Gastroesophageal sphincter (tissue), 4 donors: ENCODE results near the gene SEMA3F. TPM values are rescaled to one million over a fixed set of nuclear protein-coding genes. Genes with fewer than 3 reads are reported as not detected.

Experiments used
- ATAC-seq: fragments of 150-250 bp; one replicate; pipeline ENCODE4 v1.9.1; 2016; ENCODE audit warnings: mild to moderate bottlenecking, moderate library complexity
- H3K27ac ChIP-seq, 4 donors: fragments of 200-600 bp; sonication (generic) in 3 of 4; 1 replicate in 3 of 4; 2 replicates in 1 of 4; pipeline ENCODE4 v1.5.1; 2016 to 2019
- H3K27me3 ChIP-seq: fragments of 200-600 bp; sonication (generic); one replicate; pipeline ENCODE4 v1.5.1; 2019
- H3K36me3 ChIP-seq, 2 donors: fragments of 200-600 bp; sonication (generic); one replicate each; pipeline ENCODE4 v1.5.1; 2019; ENCODE audit warnings: control low read depth in 1 of 2
- H3K4me1 ChIP-seq, 3 donors: fragments of 200-600 bp; sonication (generic); 1 replicate in 2 of 3; 2 replicates in 1 of 3; pipeline ENCODE4 v1.5.1; 2016 to 2019; ENCODE audit warnings: control low read depth in 2 of 3
- H3K4me3 ChIP-seq, 2 donors: fragments of 200-600 bp; sonication (generic); one replicate each; pipeline ENCODE4 v1.5.1; 2019; ENCODE audit warnings: mild to moderate bottlenecking in 1 of 2, moderate library complexity in 1 of 2
- H3K9me3 ChIP-seq, 3 donors: fragments of 200-600 bp; sonication (generic); one replicate each; pipeline ENCODE4 v1.5.1; 2017 to 2019; ENCODE audit warnings: control low read depth in 2 of 3
- EP300 ChIP-seq: sonication (generic); formaldehyde crosslinking; IDR thresholded peaks from one replicate; pipeline ENCODE4 v1.6.1; 2017; ENCODE audit warnings: antibody characterized with exemption, mild to moderate bottlenecking
- POLR2A ChIP-seq, 2 donors: fragments of 450-650 bp; IDR thresholded peaks; one replicate each; pipeline ENCODE4 v1.6.1; 2017; ENCODE audit warnings: antibody characterized with exemption in 2 of 2, mild to moderate bottlenecking in 2 of 2, moderate library complexity in 1 of 2
- POLR2AphosphoS5 ChIP-seq: sonication (generic); formaldehyde crosslinking; IDR thresholded peaks from one replicate; pipeline ENCODE4 v1.6.1; 2017; ENCODE audit warnings: antibody characterized with exemption
- WGBS, 2 donors: methylation state at CpG; one replicate each; pipeline ENCODE4 v1.1.5; 2018; ENCODE audit warnings: low coverage in 1 of 2; 5-methylcytosine and 5-hydroxymethylcytosine counted together
- total RNA-seq, 4 donors: library from RNA; depleted of rRNA; stranded (reverse); fragments of >200 nt; gene quantifications; one replicate each; pipeline ENCODE4 v1.1.0, GENCODE V29; 2016
- TF ChIP-seq, protein P1 (sequence below), 4 experiments: fragments of 200-600 bp in 2 of 4; fragments of 450-650 bp in 2 of 4; sonication (generic) in 1 of 4; IDR thresholded peaks; one replicate each; pipeline ENCODE4 v1.5.1; 2017 to 2019; ENCODE audit warnings: antibody characterized with exemption in 4 of 4, mild to moderate bottlenecking in 2 of 4, moderate library complexity in 2 of 4

The SEMA3F gene
- total RNA-seq, 4 donors from 2014 or later = 6.7 to 33.5 (median 16.3) TPM

DNA sequence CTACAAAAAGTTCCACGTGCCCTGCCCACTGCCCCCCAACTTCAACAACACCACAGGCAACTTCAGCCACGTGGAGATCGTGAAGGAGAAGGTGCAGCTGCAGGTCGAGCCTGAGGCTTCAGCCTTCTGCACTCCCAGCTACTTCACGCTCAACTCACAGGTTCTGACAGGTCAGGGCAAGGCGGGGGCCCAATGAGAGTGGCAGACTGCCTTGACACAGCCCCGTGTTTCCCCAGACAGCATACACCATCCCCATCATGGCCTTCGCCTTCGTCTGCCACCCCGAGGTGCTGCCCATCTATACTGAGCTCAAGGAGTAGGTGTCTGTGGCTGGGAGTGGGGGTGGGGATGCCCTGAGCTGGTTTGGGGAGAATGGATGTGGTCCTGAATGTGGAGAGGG, 62.6 kb downstream of the SEMA3F start:
- no peak overlapping the region for H3K4me3 ChIP-seq
- ATAC-seq = no peak
- no peaks in the 10 kb centered on the region for H3K4me1 ChIP-seq
- H3K9me3 ChIP-seq = no peaks in the 10 kb centered on the region
- peaks cover 19% of the 10 kb centered on the region for H3K27me3 ChIP-seq
- WGBS, 2 donors = no CpG with 5 or more reads among the region's 10 CpGs
- TF ChIP-seq, protein P1, sequence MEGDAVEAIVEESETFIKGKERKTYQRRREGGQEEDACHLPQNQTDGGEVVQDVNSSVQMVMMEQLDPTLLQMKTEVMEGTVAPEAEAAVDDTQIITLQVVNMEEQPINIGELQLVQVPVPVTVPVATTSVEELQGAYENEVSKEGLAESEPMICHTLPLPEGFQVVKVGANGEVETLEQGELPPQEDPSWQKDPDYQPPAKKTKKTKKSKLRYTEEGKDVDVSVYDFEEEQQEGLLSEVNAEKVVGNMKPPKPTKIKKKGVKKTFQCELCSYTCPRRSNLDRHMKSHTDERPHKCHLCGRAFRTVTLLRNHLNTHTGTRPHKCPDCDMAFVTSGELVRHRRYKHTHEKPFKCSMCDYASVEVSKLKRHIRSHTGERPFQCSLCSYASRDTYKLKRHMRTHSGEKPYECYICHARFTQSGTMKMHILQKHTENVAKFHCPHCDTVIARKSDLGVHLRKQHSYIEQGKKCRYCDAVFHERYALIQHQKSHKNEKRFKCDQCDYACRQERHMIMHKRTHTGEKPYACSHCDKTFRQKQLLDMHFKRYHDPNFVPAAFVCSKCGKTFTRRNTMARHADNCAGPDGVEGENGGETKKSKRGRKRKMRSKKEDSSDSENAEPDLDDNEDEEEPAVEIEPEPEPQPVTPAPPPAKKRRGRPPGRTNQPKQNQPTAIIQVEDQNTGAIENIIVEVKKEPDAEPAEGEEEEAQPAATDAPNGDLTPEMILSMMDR (IDR thresholded peaks at IDR 0.05) = no peak
- TF ChIP-seq EP300 (no peak), POLR2A (IDR thresholded peaks at IDR 0.05) (no peak), POLR2AphosphoS5 (no peak)
- H3K27ac ChIP-seq = no peak overlapping the region
- H3K36me3 ChIP-seq = no peaks in the 10 kb centered on the region

DNA sequence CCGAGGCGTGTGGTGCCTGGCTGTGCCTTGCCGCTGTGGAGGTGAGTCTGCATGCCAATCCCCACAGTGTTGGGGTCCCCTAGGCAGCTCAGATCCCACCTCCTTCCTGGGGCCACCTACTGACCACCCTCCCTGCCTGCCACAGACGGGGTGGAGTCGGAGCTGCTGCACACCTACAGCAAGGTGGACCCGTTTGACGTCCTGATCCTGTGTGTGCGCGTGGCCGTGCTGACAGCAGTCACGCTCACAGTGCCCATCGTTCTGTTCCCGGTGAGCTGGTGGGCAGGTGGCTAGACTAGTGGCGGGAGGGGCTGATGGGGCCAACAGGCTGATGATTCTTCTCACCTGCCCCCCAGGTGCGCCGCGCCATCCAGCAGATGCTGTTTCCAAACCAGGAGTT, 63.3 kb downstream of the SEMA3F start:
- Histone ChIP-seq H3K27ac (no peak overlapping the region), H3K9me3 (no peaks in the 10 kb centered on the region), H3K27me3 (peaks cover 26% of the 10 kb centered on the region), H3K36me3 (no peaks in the 10 kb centered on the region), H3K4me3 (no peak overlapping the region), H3K4me1 (no peaks in the 10 kb centered on the region)
- WGBS, 2 donors = 87 to 90% methylated on average over 2 of the region's 17 CpGs
- TF ChIP-seq, protein P1 (IDR thresholded peaks at IDR 0.05) = no peak
- TF ChIP-seq EP300 = no peak
- no peak for TF ChIP-seq POLR2AphosphoS5
- no peak for TF ChIP-seq POLR2A (IDR thresholded peaks at IDR 0.05)
- ATAC-seq = no peak

DNA sequence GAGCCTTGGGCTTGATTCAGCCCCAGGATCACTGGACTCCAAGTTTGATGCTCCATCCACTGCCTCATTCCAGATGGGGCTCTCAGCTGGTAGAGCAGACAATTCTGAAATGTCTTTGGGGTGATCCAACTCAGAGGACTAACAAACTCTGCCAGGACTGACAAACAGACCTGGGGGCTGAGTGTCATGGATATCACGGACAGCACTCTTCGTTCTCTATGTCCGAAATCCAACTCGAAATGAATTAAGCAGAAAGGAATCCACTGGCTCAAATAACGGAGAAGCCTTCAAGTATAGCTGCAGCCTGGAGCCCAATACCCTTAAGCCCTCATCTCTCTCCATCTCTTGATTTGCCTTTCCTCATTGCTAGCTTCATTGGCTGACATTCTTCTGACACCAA, 64.2 kb downstream of the SEMA3F start:
- no peak for ATAC-seq
- Histone ChIP-seq H3K36me3 (no peaks in the 10 kb centered on the region), H3K27ac (no peak overlapping the region), H3K27me3 (peaks cover 34% of the 10 kb centered on the region), H3K9me3 (no peaks in the 10 kb centered on the region), H3K4me3 (no peak overlapping the region), H3K4me1 (no peaks in the 10 kb centered on the region)
- WGBS, 2 donors = 69 to 83% methylated on average over 1 to 5 of the region's 5 CpGs
- TF ChIP-seq, protein P1 (IDR thresholded peaks at IDR 0.05) = no peak
- TF ChIP-seq EP300 (no peak), POLR2A (IDR thresholded peaks at IDR 0.05) (no peak), POLR2AphosphoS5 (no peak)

DNA sequence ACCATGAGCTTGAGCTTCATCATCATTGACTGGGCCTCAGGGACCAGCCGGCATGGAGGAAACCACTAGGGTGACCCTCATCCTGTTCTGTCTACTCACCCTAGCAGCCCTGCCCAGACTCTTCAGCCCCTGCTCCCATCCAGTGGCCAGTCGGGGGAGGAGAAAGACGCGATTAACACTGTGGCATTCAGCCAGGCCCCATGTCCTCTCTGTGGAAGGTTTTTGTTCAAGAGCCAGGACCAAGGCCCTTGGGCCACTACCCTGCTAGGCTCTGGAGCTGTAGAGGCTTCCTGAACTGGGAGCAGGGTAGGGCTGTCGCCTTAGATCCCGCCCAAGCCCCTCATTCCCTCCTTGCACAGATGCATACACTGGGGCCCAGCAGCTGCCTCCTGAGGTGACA, 65.0 kb downstream of the SEMA3F start:
- Histone ChIP-seq H3K36me3 (no peaks in the 10 kb centered on the region), H3K4me1 (no peaks in the 10 kb centered on the region), H3K27me3 (peaks cover 40% of the 10 kb centered on the region), H3K27ac (no peak overlapping the region), H3K9me3 (no peaks in the 10 kb centered on the region), H3K4me3 (no peak overlapping the region)
- no peak for ATAC-seq
- TF ChIP-seq POLR2AphosphoS5 (no peak), POLR2A (IDR thresholded peaks at IDR 0.05) (no peak), EP300 (no peak)
- TF ChIP-seq, protein P1 (IDR thresholded peaks at IDR 0.05) = no peak
- 80% methylated on average over 1 of the region's 6 CpGs; no CpG with 5 or more reads in 1 of the 2 donors for WGBS, 2 donors

DNA sequence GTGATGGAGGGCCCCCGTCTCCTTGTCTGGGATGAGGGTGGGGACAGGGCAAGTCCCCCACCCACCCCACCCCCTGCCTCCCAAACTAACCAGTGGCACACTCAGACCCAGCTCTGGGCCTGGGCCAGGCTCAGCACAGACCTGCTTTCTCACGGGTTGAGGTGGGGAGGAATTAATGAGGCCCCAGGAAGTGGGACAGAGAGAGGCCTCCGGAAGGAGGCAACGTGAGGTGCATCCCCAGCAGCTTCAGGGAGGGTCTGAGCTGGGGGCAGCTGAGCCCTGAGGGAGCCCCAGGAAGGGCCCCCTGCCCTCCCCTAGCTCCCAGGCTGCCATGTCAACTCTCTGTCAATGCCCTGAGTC, 65.9 kb downstream of the SEMA3F start:
- no peak overlapping the region for H3K27ac ChIP-seq
- H3K36me3 ChIP-seq = no peaks in the 10 kb centered on the region
- peaks cover 0 to 4% (median 0%) of the 10 kb centered on the region in 3 donors for H3K4me1 ChIP-seq
- ATAC-seq = no peak
- no peaks in the 10 kb centered on the region for H3K9me3 ChIP-seq
- TF ChIP-seq EP300 = no peak
- TF ChIP-seq, protein P1 (IDR thresholded peaks at IDR 0.05) = no peak
- TF ChIP-seq POLR2A (IDR thresholded peaks at IDR 0.05) = no peak
- TF ChIP-seq POLR2AphosphoS5 = no peak
- peaks cover 40% of the 10 kb centered on the region for H3K27me3 ChIP-seq
- WGBS, 2 donors = no CpG with 5 or more reads among the region's 4 CpGs
- H3K4me3 ChIP-seq = no peak overlapping the region
